ENCODE measurements around the gene ATF7IP.
"Not testable (repeated sequence)": the region's sequence is repeated elsewhere in the genome, so short reads cannot be mapped to it uniquely, and the experiment has no call there.

DNA sequence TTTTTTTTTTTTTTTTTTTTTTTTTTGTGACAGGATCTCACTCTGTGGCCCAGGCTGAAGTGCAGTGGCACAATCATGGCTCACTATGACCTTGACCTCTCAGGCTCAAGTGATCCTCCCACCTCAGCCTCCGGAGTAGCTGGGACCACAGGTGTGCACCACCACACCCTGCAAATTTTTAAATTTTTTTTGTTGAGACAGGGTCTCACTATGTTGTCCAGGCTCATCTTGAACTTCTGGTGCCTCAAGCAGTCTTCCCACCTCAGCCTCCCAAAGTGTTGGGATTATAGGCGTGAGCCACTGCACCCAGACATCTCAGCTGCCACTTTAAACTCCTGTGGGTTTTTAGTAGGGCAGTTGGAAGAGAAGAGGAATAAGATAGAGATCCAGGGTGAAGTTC lies 39.9 kb downstream of the ATF7IP start:
- not testable (repeated sequence) for TF ChIP-seq CTCF (IDR thresholded peaks at IDR 0.05; ENCODE audit: low read depth, low read length); MAX (IDR thresholded peaks at IDR 0.05; ENCODE audit: low read depth, low read length); POLR2A (IDR thresholded peaks at IDR 0.05; ENCODE audit: extremely low read depth, insufficient read length); MYC (IDR thresholded peaks at IDR 0.05; ENCODE audit: low read depth, low read length)
